ENCODE data around the gene SSBP2.

DNA sequence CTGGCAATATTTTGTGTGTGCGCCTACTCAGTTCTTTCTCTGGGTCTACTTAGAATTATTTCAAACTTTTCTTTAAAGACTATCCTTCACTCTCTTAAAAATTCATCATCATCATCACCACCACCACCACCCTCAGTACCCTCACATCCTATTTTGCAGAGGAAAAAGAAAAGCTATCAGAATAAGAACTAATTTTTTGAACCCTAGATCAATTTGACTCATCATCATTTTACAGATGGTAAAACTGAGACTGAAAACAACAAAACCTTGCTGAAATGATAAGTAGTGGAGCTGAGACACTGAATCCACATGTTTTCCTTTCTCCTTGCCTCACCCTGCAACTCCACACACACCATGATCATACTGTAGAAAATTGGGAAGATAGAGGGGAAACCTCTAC, 119.3 kb downstream of the SSBP2 start:
- no peak for TF ChIP-seq CTCF (IDR thresholded peaks at IDR 0.05; ENCODE audit: control extremely low read depth in 1 of 3, insufficient read depth in 1 of 3, low read depth in 1 of 3, low read length in 3 of 3)
- no peak for TF ChIP-seq EP300 (IDR thresholded peaks at IDR 0.05; ENCODE audit: borderline replicate concordance in 1 of 2, low read depth in 2 of 2, low read length in 2 of 2)
- TF ChIP-seq HDAC2 (IDR thresholded peaks at IDR 0.05; ENCODE audit: borderline replicate concordance in 1 of 2, low read depth in 2 of 2, low read length in 2 of 2), result no peak
- no peak for TF ChIP-seq EZH2 (IDR thresholded peaks at IDR 0.05; ENCODE audit: low read depth, low read length, severe bottlenecking)
